Kasumi-1 (cell line): ENCODE results near the gene MED8.
A peak's percentile ranks its signal among the peaks of the same experiment; 100 is the strongest.
"Not testable (repeated sequence)": the region's sequence is repeated elsewhere in the genome, so short reads cannot be mapped to it uniquely, and the experiment has no call there.

ENCODE experiments used
- DNase-seq, 2 experiments: peaks; one replicate each; lab custom pipeline; 2025; lab: John Stamatoyannopoulos, UW

Gene MED8

DNA sequence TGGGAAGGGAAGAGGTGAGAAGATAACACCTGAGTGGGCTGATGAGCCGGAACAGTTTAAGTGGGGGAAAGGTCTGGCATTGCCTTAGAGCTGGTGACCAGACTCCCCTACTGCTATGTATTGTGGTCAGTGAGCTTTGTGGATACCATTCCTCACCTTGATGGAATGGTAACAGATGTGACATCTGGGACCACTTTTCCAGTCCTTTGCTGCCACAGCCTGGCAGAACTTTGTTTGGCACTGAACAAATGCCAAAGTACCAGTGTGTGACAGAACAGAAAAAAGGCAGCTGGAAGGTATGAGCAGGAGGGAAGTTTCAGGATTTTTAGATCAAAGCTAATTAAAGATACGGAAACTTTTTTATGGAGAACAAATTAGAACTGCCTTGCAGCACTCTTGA lies 6.2 kb downstream of the MED8 start:
- no peak for DNase-seq

DNA sequence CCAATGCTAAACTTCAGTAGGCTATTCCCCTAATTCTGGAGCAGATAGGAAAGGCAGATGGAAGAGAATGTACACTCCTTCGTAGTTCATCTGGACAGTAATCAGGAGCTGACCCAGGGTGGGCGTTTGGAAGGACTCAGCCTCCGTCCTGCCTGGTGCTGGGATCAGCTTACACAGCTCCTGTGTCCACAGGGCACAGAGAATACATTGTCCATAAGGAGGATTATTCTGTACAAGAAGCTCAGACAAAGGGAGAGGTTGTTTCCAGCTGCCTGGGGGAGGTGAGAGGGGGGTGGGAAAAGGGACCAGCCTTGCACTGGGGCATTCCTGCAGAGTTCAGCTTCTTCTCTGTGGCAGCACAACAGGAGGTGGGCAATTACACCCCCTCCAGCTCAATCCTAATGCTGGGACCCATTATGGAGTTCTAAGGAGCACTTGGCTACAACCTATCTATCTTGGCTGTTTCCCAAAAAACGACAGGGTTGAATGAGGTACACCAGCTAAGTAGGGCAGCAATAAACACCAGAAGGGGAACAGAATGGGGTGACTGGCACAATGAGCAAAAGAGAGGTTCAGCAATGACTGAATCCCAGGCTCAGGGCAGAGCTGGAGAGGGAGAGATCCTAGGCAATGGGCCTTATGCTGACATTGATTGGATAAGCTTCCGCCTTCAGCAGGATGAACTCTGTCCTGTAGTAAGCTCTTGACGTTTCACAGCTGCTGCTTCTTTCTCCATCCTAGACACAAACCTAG lies 7.4 kb downstream of the MED8 start:
- no peak for DNase-seq

DNA sequence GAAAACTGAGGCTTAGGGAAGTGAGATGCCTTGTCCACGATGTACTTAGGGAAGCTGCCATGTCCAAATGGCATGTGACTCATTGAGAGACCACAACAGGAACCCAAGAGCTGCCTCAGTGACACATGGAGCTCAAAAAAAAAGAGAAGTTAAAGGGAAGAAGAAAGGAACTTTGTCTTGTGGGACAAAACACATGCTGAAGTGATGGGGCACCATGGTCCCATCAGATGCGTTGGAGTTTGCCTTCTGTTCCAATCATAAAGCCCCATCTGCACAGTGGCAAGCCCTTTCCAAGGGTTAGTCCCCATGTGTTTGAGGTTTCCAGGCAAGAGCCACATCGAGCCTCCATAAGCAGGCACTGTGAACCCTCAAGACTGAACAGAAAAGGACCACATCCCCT lies 8.0 kb downstream of the MED8 start:
- peak; percentile 93 to 94 for DNase-seq

DNA sequence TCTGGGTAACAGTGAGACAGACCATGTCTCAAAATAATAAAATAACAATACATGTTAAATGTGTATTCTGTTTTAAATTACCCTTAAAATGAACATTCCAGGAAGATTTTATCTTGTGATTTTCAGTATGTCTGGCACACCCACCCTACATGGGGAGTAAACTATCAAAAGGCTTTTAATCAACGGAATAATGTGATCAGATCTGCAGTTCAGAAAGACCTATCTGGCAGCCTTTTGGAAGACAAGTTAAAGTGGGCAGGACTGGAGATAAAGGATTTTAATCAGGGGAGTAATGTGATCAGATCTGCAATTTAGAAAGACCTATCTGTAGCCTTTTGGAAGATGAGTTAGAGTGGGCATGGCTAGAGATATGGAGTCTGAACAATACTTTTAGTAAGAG lies 10.1 kb downstream of the MED8 start:
- no peak for DNase-seq

DNA sequence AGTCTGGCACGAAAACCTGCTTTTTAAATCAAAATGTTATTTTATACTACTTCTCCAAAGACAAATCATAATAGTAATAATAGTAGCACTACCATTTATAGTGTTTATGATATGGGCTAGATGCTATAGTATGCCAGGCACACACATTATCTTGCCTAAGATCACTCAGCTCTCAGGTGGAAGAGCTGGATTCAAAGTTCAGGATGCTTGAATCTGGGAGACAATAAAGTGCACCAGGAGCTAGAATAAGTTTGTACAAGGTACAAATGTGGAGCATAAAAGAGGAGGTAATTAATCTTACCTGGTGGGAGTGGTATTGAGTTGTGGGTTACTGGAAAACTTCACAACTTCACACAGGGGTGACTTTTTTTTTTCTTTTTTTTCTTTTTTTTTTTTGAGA lies 11.8 kb downstream of the MED8 start:
- no peak for DNase-seq

DNA sequence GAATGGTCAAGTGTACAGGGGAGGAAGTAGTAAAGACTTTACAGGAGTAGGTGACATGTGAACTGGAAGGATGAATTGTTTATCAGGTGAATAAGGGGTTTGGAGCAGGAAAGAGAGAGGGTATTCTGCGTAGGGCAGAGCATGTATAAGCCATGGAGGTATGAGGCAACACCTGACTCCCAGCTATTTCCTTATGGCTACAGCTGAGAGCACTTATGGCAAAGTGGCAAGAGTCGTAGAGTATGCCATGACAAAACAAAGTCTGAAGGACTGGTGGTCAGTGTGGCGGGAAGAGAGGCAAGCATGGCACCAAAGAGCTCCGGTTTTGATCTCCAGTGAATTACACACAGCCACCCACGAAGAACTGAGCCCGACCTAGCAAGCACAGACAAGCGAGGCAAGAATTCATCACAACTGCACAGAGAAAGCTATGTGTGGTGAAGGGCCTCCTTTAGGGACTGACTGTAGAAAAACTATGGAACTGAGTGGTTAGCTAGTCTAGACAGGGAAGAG lies 12.8 kb downstream of the MED8 start:
- no peak for DNase-seq

GRCh38 chr1:43373066-43373940 lies 16.3 kb downstream of the MED8 start:
- no peak for DNase-seq

DNA sequence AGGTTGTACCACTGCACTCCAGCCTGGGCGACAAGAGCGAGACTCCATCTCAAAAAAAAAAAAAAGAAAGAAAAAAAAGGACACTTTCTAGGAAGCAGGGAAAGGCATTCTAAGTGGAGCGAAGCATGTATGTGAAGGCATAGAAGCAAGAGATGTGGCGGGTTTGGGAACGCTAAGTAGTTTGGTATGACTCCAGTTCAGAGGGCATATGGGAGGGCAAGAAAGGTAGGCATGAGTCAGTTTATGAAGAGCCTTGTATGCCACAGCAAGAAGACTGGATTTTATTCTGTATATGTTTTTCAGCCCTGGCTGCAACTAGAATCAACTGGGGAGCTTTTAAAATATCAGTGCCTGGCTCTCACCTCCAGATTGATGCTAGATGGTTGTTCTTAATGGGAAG lies 17.4 kb downstream of the MED8 start:
- no peak for DNase-seq

DNA sequence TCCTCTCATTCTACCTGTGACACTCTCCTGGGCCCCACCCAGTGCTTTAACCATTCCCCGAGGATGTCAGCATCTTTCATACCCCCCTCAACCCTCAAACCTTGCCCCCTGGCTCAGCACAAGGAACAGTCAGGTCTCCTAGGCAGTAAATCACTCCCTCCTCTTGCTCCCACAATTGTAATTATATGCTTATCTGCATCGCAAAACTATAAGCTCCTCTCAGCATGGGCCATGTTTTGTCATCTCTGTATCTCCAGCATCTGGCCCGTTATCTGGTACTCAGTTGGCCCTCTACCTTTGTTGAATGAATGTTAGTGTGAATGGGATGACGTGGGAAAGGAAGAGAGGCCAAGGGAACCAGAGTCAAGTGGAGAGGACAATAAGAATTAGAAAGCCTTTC lies 19.0 kb downstream of the MED8 start:
- no peak for DNase-seq

GRCh38 chr1:43369779-43370178 lies 19.8 kb downstream of the MED8 start:
- not testable (repeated sequence) for DNase-seq

DNA sequence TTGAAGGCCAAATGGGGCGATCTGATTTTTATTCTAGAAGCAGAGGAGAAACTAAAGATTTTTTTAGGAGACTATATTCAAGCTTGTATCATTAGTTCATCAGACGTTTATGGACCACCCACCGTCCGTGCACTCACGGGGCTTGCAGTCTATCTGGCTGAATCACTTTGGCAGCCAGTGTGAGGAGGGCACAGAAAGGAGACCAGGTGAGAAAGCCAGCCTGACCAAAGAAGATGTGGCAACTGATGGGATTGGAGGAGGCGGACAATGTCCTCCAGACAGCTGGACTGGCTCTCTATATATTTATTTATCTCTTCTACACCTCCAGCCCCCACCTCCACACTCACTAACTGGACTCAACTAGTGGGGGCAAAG lies 21.0 kb downstream of the MED8 start:
- no peak for DNase-seq

DNA sequence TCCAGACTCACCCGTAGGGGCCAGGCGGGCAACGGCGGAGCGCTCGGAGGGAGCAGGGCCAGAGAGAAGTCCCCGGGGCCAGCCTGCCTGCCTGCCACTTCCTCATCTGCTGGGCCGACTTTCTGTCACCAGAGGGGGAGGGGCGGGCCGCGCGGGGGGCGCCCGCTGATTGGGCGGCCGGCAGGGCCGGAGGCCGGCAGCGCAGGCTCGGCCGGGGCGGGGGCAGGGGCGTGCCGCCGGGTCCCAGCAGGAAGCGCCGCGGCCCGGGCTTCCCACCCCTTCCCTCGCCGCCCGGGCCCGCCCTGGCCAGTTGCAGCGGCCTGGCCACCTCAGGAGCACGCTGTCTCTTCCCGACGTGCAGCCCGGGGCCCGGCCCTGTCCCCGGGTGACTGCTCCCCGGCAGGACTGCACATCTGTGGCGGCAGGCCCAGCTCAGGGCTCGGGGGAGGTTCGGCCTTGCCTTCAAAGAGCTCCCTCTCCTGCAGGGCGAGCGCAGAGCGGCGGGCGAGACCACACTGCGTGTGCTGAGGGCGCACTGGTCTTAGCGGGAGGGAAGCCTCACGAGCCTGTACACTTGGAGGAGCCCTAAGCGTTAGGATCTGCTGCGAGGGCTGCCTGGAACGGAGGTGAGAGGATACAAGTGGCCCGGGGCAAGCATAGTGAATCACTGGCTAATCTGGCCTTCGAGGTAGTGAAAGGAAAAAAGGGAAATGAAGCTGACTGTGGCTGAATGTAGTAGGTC lies 21.5 kb downstream of the MED8 start, which contains the start of gene ELOVL1:
ELOVL1 (minus strand) TSS at position 108 of the 742 bp plus-strand sequence. CDS start 2,402 bp downstream, outside the sequence.
- DNase-seq, result peak; percentile 77 to 82

DNA sequence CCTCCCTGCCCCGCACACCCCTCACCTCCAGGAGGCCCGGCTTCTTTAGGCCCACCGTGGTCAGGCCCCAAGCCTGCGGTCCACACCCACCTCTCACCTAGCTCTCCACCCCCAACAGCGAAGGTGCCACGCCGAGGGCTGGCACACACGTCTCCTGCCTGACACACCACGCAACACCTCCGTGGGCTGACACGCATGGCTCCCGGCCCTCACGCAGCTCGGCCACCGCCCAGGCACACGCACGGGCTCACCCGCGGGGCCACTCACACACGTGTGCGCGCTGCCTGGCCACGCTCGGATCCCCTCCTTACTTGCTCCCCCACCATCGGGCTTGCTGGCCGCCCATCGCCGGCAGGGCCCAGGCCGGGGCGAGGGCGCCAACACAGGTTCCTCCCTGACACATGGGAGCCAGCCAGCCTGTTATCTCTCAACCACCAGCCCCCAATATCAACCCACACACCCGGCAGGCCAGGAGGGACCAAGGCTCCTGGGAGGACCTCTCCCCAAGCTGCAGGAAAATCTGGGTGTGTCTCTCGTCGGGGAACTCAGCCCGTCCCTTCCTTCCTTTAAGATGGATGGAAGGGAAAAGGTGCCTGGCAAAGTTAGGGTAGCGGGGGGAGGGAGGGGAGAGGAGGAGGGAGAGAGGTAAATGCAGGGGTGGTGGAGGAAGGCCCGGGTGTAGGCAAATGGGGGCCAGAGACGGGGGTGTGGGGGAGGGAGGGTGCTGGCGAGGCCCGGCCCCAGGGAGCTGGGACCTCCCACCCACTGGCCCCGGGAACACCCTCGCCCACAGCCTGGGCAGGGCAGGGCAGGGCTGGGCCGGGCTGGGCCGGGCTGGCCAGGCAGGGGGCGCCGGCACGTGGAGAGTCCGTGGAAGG lies 22.3 kb downstream of the MED8 start:
- peak in 1 of 2 experiments; percentile 53 for DNase-seq

- DNase-seq, result no peak
These were observed 23.0 kb downstream of the MED8 start for GRCh38 chr1:43366601-43367025.

DNA sequence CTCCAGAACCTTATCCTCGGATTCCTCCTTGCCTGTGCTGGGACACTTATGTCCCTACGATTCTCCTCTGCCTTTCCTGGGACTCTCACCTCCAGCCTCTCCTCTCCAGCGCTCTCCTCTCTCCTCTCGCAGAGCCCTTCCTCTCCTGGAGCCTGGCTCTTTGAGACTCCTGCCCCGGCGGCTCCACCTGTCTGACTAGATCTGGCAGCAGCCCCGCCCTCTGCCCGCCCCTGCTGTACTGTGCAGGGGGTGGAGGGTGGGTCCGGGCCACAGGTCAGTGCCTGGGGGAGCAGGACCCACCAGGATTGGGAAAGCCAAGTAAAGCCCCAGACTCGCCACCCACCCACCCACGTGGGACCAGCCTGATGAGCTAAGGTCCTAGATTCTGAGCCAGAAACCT lies 23.4 kb downstream of the MED8 start:
- DNase-seq, result no peak

DNA sequence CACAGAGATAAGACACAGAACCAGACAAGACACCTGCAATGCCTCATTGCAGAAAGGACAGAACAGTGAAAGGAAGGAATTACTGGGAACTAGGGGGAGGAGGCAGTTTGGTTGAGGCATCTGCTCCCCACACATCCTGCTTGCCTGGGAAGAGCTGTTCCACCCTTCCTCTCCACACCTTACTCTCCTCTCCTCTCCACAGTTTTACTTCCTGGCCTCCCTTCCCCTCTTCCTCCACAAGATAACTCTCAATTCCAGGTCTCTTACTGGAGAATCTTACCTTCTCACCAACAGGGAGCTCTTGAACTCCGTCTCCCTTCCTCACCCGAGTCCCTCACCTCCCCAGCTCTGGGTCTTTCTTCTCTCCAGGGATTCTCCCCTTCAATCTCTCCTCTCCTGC lies 23.9 kb downstream of the MED8 start:
- no peak for DNase-seq

DNA sequence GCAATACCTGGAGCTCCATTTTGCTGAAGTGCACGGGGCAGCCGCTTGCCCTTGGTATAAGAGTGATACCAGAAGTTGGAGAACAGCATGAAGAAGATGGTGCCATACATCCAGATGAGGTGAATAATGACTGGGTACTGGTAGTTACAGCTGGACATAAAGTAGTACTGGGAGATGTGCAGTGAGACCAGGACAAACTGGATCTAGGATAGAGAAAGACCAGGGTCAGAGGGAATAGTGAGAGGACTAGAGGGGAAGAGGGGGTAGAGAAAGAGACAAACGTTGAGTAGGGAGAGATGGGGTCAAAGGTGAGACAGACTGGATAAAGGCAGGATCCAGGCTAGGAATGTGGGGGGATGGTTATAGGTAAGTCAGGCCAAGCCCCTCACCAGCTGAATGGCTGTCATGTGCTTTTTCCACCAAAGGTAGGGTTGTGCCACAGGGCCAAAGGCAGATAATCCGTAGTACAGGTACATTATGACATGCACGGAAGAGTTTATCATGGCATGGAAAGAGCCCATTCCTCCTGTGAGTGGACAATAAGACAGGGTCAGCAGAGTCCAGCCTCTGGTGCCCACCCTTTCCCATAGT lies 25.6 kb downstream of the MED8 start:
- no peak for DNase-seq

- DNase-seq, result no peak
These were observed 26.2 kb downstream of the MED8 start for GRCh38 chr1:43363283-43363934.

GRCh38 chr1:43360616-43361015 lies 29.0 kb downstream of the MED8 start:
- no peak for DNase-seq

DNA sequence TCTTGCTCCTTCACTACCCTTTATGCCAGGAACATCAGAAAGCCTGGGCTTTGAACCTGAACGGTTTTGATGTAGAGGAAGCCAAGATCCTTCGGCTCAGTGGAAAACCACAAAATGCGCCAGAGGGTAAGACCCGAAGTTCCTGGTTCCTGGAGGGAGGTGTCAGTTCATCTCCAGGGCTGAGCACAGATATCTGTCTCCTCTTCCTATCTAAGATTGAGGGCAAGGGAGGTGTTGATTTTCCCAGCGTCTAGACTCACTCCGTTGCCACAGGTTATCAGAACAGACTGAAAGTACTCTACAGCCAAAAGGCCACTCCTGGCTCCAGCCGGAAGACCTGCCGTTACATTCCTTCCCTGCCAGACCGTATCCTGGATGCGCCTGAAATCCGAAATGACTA lies 29.9 kb downstream of the MED8 start:
- DNase-seq, result no peak
